Neural progenitor cell (in vitro differentiated cells): Measurements from ENCODE around the gene ERMAP. TPM values are rescaled to one million over a fixed set of nuclear protein-coding genes. Genes with fewer than 3 reads are reported as not detected.

ENCODE experiments used
- DNase-seq: peaks from one replicate; pipeline ENCODE4 v3.0.0-alpha.2; 2016; ENCODE audit warnings: low spot score
- H2AFZ ChIP-seq: fragments of 200-600 bp; sonication (generic); replicated peaks from 2 replicates; pipeline ENCODE4 v1.6.1; 2016; ENCODE audit warnings: antibody characterized with exemption
- H3F3A ChIP-seq: fragments of 200-600 bp; sonication (generic); 2 replicates; pipeline ENCODE4 v1.6.1; 2016; ENCODE audit warnings: antibody characterized with exemption, low read depth
- H3K27ac ChIP-seq: fragments of 200-600 bp; sonication (generic); 2 replicates; pipeline ENCODE4 v1.5.1; 2016; ENCODE audit warnings: mild to moderate bottlenecking
- H3K27me3 ChIP-seq: fragments of 200-600 bp; sonication (generic); 2 replicates; pipeline ENCODE4 v1.6.1; 2016; ENCODE audit warnings: mild to moderate bottlenecking, moderate library complexity
- H3K36me3 ChIP-seq: fragments of 200-600 bp; sonication (generic); 2 replicates; pipeline ENCODE4 v1.5.1; 2016
- H3K4me1 ChIP-seq: fragments of 200-600 bp; sonication (generic); 2 replicates; pipeline ENCODE4 v1.6.1; 2016; ENCODE audit warnings: mixed run types
- H3K4me2 ChIP-seq: fragments of 200-600 bp; sonication (generic); 2 replicates; pipeline ENCODE4 v1.6.1; 2016
- H3K4me3 ChIP-seq: fragments of 200-600 bp; sonication (generic); 2 replicates; pipeline ENCODE4 v1.5.1; 2016
- H3K79me2 ChIP-seq: fragments of 200-600 bp; sonication (generic); 2 replicates; pipeline ENCODE4 v1.6.1; 2016; ENCODE audit warnings: low read depth
- H3K9ac ChIP-seq: fragments of 200-600 bp; sonication (generic); 2 replicates; pipeline ENCODE4 v1.6.1; 2016
- H3K9me3 ChIP-seq: fragments of 200-600 bp; sonication (generic); 2 replicates; pipeline ENCODE4 v1.5.1; 2016; ENCODE audit warnings: low read depth
- H4K20me1 ChIP-seq: fragments of 200-600 bp; sonication (generic); 2 replicates; pipeline ENCODE4 v1.6.1; 2016; ENCODE audit warnings: low read depth
- H3K27ac Mint-ChIP-seq: 3 replicates; pipeline ENCODE4 v1.8.0; 2021; ENCODE audit warnings: mixed read lengths
- H3K27me3 Mint-ChIP-seq: 2 replicates; pipeline ENCODE4 v1.8.0; 2022; ENCODE audit warnings: low read depth, mild to moderate bottlenecking, inconsistent platforms, moderate library complexity, mixed read lengths; ENCODE audit not compliant: insufficient read depth
- H3K36me3 Mint-ChIP-seq: 3 replicates; pipeline ENCODE4 v1.8.0; 2021; ENCODE audit warnings: mixed read lengths
- H3K4me1 Mint-ChIP-seq: 3 replicates; pipeline ENCODE4 v1.8.0; 2021; ENCODE audit warnings: mixed read lengths
- H3K4me3 Mint-ChIP-seq: 3 replicates; pipeline ENCODE4 v1.8.0; 2021; ENCODE audit warnings: mild to moderate bottlenecking, moderate library complexity, mixed read lengths
- H3K9me3 Mint-ChIP-seq: 3 replicates; pipeline ENCODE4 v1.8.0; 2020; ENCODE audit warnings: mixed read lengths
- EZH2 ChIP-seq: fragments of 200-600 bp; sonication (generic); IDR thresholded peaks from 2 replicates; pipeline ENCODE4 v1.6.1; 2017; ENCODE audit warnings: antibody characterized with exemption, mild to moderate bottlenecking, moderate library complexity
- EZH2phosphoT487 ChIP-seq: fragments of 200-600 bp; sonication (generic); IDR thresholded peaks from 2 replicates; pipeline ENCODE4 v1.6.1; 2017; ENCODE audit warnings: antibody characterized with exemption
- total RNA-seq: library from RNA; depleted of rRNA; stranded (reverse); fragments of >200 nt; gene quantifications from 2 replicates; pipeline ENCODE4 v1.2.3, GENCODE V29; 2015; ENCODE audit warnings: low replicate concordance
- TF ChIP-seq, protein P1 (sequence below): fragments of 200-600 bp; sonication (generic); IDR thresholded peaks from 2 replicates; pipeline ENCODE4 v1.5.1; 2017; ENCODE audit warnings: antibody characterized with exemption, mild to moderate bottlenecking

Gene ERMAP
- total RNA-seq, 1 donor from 2014 or later: 2.2 TPM

GRCh38 chr1:42776502-42776901 lies 40.4 kb upstream of the ERMAP start:
- H3F3A ChIP-seq: peaks cover 4% of the 10 kb centered on the region
- H3K79me2 ChIP-seq: peaks cover 15% of the 10 kb centered on the region
- peaks cover 13% of the 10 kb centered on the region for H4K20me1 ChIP-seq
- no peak overlapping the region for H3K9ac ChIP-seq
- Mint-ChIP-seq H3K36me3 (peaks cover 37% of the 10 kb centered on the region), H3K4me3 (no peak overlapping the region), H3K9me3 (no peaks in the 10 kb centered on the region), H3K27ac (no peak overlapping the region), H3K4me1 (peaks cover 3% of the 10 kb centered on the region), H3K27me3 (no peaks in the 10 kb centered on the region)
- TF ChIP-seq EZH2phosphoT487 (no peak), EZH2 (no peak)
- TF ChIP-seq, protein P1, sequence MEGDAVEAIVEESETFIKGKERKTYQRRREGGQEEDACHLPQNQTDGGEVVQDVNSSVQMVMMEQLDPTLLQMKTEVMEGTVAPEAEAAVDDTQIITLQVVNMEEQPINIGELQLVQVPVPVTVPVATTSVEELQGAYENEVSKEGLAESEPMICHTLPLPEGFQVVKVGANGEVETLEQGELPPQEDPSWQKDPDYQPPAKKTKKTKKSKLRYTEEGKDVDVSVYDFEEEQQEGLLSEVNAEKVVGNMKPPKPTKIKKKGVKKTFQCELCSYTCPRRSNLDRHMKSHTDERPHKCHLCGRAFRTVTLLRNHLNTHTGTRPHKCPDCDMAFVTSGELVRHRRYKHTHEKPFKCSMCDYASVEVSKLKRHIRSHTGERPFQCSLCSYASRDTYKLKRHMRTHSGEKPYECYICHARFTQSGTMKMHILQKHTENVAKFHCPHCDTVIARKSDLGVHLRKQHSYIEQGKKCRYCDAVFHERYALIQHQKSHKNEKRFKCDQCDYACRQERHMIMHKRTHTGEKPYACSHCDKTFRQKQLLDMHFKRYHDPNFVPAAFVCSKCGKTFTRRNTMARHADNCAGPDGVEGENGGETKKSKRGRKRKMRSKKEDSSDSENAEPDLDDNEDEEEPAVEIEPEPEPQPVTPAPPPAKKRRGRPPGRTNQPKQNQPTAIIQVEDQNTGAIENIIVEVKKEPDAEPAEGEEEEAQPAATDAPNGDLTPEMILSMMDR: no peak
- H3K4me3 ChIP-seq: no peak overlapping the region
- no peaks in the 10 kb centered on the region for H3K27me3 ChIP-seq
- no peak overlapping the region for H3K4me2 ChIP-seq
- no peak overlapping the region for H2AFZ ChIP-seq
- H3K27ac ChIP-seq: no peak overlapping the region
- no peaks in the 10 kb centered on the region for H3K4me1 ChIP-seq
- DNase-seq: no peak
- no peaks in the 10 kb centered on the region for H3K36me3 ChIP-seq
- H3K9me3 ChIP-seq: no peaks in the 10 kb centered on the region

GRCh38 chr1:42777852-42778251 lies 39.1 kb upstream of the ERMAP start:
- no peak overlapping the region for H3K27ac ChIP-seq
- H3K9me3 ChIP-seq: no peaks in the 10 kb centered on the region
- Mint-ChIP-seq H3K36me3 (peaks cover 40% of the 10 kb centered on the region), H3K9me3 (no peaks in the 10 kb centered on the region), H3K4me1 (no peaks in the 10 kb centered on the region), H3K4me3 (no peak overlapping the region), H3K27me3 (no peaks in the 10 kb centered on the region), H3K27ac (no peak overlapping the region)
- no peak overlapping the region for H2AFZ ChIP-seq
- H3K36me3 ChIP-seq: no peaks in the 10 kb centered on the region
- DNase-seq: peak; percentile 72
- no peak overlapping the region for H3K4me3 ChIP-seq
- H3K4me1 ChIP-seq: no peaks in the 10 kb centered on the region
- peaks cover 1% of the 10 kb centered on the region for H3K79me2 ChIP-seq
- H3K27me3 ChIP-seq: no peaks in the 10 kb centered on the region
- no peak for TF ChIP-seq EZH2phosphoT487
- no peak for TF ChIP-seq EZH2
- TF ChIP-seq, protein P1: peak; percentile 84
- peaks cover 4% of the 10 kb centered on the region for H3F3A ChIP-seq
- peaks cover 6% of the 10 kb centered on the region for H4K20me1 ChIP-seq
- H3K4me2 ChIP-seq: no peak overlapping the region
- no peak overlapping the region for H3K9ac ChIP-seq

DNA sequence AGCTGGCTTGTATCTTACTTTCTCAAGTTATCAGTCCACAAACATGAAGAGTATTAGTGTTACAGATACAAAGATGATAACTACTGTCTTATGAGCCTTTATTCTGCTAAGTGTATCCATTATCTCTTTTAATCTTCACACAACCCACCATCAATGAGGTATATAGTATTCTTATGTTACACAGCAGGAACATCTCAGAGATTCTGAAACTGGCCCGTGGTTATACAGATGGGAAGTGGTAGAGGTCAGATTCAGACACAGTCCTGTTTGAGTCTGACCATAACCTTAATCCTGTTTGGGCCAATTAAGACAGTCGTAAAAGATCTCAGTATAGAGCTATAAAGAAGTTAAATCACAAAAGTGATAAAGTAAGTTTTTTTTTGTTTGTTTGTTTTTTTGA lies 37.2 kb upstream of the ERMAP start:
- H3F3A ChIP-seq: peaks cover 4% of the 10 kb centered on the region
- no peak overlapping the region for H2AFZ ChIP-seq
- H3K27ac Mint-ChIP-seq: no peak overlapping the region
- DNase-seq: no peak
- H3K27ac ChIP-seq: no peak overlapping the region
- H3K4me2 ChIP-seq: no peak overlapping the region
- no peaks in the 10 kb centered on the region for H3K4me1 Mint-ChIP-seq
- H3K4me3 Mint-ChIP-seq: no peak overlapping the region
- no peak overlapping the region for H3K4me3 ChIP-seq
- H3K9me3 ChIP-seq: no peaks in the 10 kb centered on the region
- no peaks in the 10 kb centered on the region for H3K79me2 ChIP-seq
- TF ChIP-seq, protein P1: no peak
- no peak for TF ChIP-seq EZH2
- TF ChIP-seq EZH2phosphoT487: no peak
- no peaks in the 10 kb centered on the region for H3K36me3 ChIP-seq
- no peaks in the 10 kb centered on the region for H3K4me1 ChIP-seq
- H3K27me3 ChIP-seq: no peaks in the 10 kb centered on the region
- no peaks in the 10 kb centered on the region for H3K9me3 Mint-ChIP-seq
- H3K27me3 Mint-ChIP-seq: no peaks in the 10 kb centered on the region
- peaks cover 6% of the 10 kb centered on the region for H4K20me1 ChIP-seq
- H3K36me3 Mint-ChIP-seq: peaks cover 40% of the 10 kb centered on the region
- H3K9ac ChIP-seq: no peak overlapping the region
